ENCODE data around the gene SESTD1. TPM values are rescaled to one million over a fixed set of nuclear protein-coding genes. Genes with fewer than 3 reads are reported as not detected.

Gene SESTD1
- total RNA-seq, 1 experiment from 2014 or later, result 26.9 TPM

- Histone ChIP-seq H3K27me3 (replicated peaks; ENCODE audit: insufficient read depth, low read depth, low read length, poor library complexity) (no peaks in the 10 kb centered on the region), H3K27ac (ENCODE audit: low read depth, low read length, poor library complexity, severe bottlenecking) (no peak overlapping the region), H3K9me3 (ENCODE audit: low read depth, low read length, poor library complexity, severe bottlenecking) (no peaks in the 10 kb centered on the region), H3K36me3 (ENCODE audit: insufficient read depth, low read length, poor library complexity, severe bottlenecking) (no peaks in the 10 kb centered on the region), H3K4me1 (ENCODE audit: insufficient read depth, low read length, poor library complexity, severe bottlenecking) (peaks cover 11% of the 10 kb centered on the region), H3K4me3 (ENCODE audit: low read depth, low read length, poor library complexity, severe bottlenecking) (no peak overlapping the region)
- DNase-seq (ENCODE audit: low spot score), result no peak
- intact Hi-C loops (cut with micrococcal nuclease; ENCODE audit: unreplicated experiment), result no loop called here
- ChIA-PET CTCF (no interaction called here), POLR2A (ENCODE audit: low non-redundant PET) (no interaction called here)
- TF ChIP-seq EZH2 (IDR thresholded peaks at IDR 0.05; ENCODE audit: borderline replicate concordance, low read depth, low read length, poor library complexity, severe bottlenecking), result no peak
- TF ChIP-seq, protein P1, sequence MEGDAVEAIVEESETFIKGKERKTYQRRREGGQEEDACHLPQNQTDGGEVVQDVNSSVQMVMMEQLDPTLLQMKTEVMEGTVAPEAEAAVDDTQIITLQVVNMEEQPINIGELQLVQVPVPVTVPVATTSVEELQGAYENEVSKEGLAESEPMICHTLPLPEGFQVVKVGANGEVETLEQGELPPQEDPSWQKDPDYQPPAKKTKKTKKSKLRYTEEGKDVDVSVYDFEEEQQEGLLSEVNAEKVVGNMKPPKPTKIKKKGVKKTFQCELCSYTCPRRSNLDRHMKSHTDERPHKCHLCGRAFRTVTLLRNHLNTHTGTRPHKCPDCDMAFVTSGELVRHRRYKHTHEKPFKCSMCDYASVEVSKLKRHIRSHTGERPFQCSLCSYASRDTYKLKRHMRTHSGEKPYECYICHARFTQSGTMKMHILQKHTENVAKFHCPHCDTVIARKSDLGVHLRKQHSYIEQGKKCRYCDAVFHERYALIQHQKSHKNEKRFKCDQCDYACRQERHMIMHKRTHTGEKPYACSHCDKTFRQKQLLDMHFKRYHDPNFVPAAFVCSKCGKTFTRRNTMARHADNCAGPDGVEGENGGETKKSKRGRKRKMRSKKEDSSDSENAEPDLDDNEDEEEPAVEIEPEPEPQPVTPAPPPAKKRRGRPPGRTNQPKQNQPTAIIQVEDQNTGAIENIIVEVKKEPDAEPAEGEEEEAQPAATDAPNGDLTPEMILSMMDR (conservative IDR thresholded peaks at IDR 0.05; ENCODE audit: low read depth, low read length), result no peak
- no TSS peak for BruUV-seq (replicated peaks)
Observed at GRCh38 chr2:179261151-179261825, 3.3 kb downstream of the SESTD1 start.

DNA sequence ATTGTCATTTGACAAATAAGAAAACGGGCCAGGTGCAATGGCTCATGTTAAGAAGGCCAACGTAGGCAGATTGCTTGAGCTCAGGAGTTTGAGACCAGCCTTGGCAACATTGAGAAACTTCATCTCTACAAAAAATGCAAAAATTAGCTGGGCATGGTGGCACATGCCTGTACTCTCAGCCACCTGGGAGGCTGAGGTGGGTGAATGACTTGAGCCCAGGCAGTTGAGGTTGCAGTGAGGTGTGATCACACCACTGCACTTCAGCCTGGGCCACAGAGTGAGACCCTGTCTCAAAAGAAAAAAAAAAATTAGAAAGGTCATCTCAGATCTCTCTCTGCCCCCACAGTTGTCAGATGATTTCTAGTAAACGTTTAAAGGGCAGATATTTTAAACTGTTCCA is 4.4 kb downstream of the SESTD1 start:
- ChIA-PET POLR2A (ENCODE audit: low non-redundant PET) (no interaction called here), CTCF (no interaction called here)
- BruUV-seq (replicated peaks), result no TSS peak
- no peaks in the 10 kb centered on the region for H3K36me3 ChIP-seq (ENCODE audit: insufficient read depth, low read length, poor library complexity, severe bottlenecking)
- H3K9me3 ChIP-seq (ENCODE audit: low read depth, low read length, poor library complexity, severe bottlenecking), result peaks cover 8% of the 10 kb centered on the region
- H3K27me3 ChIP-seq (replicated peaks; ENCODE audit: insufficient read depth, low read depth, low read length, poor library complexity), result no peaks in the 10 kb centered on the region
- H3K4me1 ChIP-seq (ENCODE audit: insufficient read depth, low read length, poor library complexity, severe bottlenecking), result peaks cover 11% of the 10 kb centered on the region
- no peak overlapping the region for H3K4me3 ChIP-seq (ENCODE audit: low read depth, low read length, poor library complexity, severe bottlenecking)
- intact Hi-C loops (cut with micrococcal nuclease; ENCODE audit: unreplicated experiment), result no loop called here
- no peak for TF ChIP-seq EZH2 (IDR thresholded peaks at IDR 0.05; ENCODE audit: borderline replicate concordance, low read depth, low read length, poor library complexity, severe bottlenecking)
- TF ChIP-seq, protein P1 (conservative IDR thresholded peaks at IDR 0.05; ENCODE audit: low read depth, low read length), result no peak
- H3K27ac ChIP-seq (ENCODE audit: low read depth, low read length, poor library complexity, severe bottlenecking), result no peak overlapping the region
- DNase-seq (ENCODE audit: low spot score), result no peak

DNA sequence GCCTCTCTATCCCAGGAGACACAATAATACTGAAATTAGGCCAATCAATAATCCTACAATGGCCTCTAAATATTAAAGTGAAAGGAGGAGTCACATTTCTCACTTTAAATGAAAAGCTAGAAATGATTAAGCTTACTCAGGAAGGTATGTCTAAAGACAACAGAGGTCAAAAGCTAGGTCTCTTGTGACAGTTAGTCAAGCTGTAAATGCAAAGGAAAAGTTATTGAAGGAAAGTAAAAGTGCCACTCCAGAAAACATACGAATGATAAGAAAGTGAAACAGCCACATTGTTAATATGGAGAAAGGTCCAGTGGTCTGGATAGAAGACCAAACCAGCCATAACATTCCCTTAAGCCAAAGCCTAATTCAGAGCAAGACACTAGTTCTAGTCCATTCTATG is 9.5 kb downstream of the SESTD1 start:
- ChIA-PET CTCF (no interaction called here), POLR2A (ENCODE audit: low non-redundant PET) (interaction anchor here (0.6 kb wide), 2 partner anchors 16 to 214 kb away, joined by 7 to 32 read pairs; no protein-coding TSS in a partner anchor)
- H3K4me1 ChIP-seq (ENCODE audit: insufficient read depth, low read length, poor library complexity, severe bottlenecking), result no peaks in the 10 kb centered on the region
- peaks cover 8% of the 10 kb centered on the region for H3K9me3 ChIP-seq (ENCODE audit: low read depth, low read length, poor library complexity, severe bottlenecking)
- H3K27me3 ChIP-seq (replicated peaks; ENCODE audit: insufficient read depth, low read depth, low read length, poor library complexity), result no peaks in the 10 kb centered on the region
- H3K27ac ChIP-seq (ENCODE audit: low read depth, low read length, poor library complexity, severe bottlenecking), result no peak overlapping the region
- no peak for DNase-seq (ENCODE audit: low spot score)
- BruUV-seq (replicated peaks), result no TSS peak
- TF ChIP-seq, protein P1 (conservative IDR thresholded peaks at IDR 0.05; ENCODE audit: low read depth, low read length), result no peak
- no peak for TF ChIP-seq EZH2 (IDR thresholded peaks at IDR 0.05; ENCODE audit: borderline replicate concordance, low read depth, low read length, poor library complexity, severe bottlenecking)
- no peaks in the 10 kb centered on the region for H3K36me3 ChIP-seq (ENCODE audit: insufficient read depth, low read length, poor library complexity, severe bottlenecking)
- H3K4me3 ChIP-seq (ENCODE audit: low read depth, low read length, poor library complexity, severe bottlenecking), result no peak overlapping the region
- intact Hi-C loops (cut with micrococcal nuclease; ENCODE audit: unreplicated experiment), result no loop called here

Data from A673 (cell line).